HG03575 (cell line): ENCODE data around the gene ZNF341.
"Not testable (repeated sequence)": the region's sequence is repeated elsewhere in the genome, so short reads cannot be mapped to it uniquely, and the experiment has no call there.

Experiments used
- ATAC-seq: cut with Tn5 transposase; IDR thresholded peaks from one replicate; pipeline ENCODE4 v1.9.1; 2021; ENCODE audit not compliant: unreplicated experiment, insufficient number of reproducible peaks, low FRiP score; ENCODE audit errors: extremely low read depth

ZNF341 gene

GRCh38 chr20:33700696-33701441, 30.9 kb upstream of the ZNF341 start:
- not testable (repeated sequence) for ATAC-seq

GRCh38 chr20:33701629-33702450, 30.0 kb upstream of the ZNF341 start:
- ATAC-seq: no peak

- ATAC-seq: no peak
Measured at GRCh38 chr20:33702861-33703260, 28.9 kb upstream of the ZNF341 start.

DNA sequence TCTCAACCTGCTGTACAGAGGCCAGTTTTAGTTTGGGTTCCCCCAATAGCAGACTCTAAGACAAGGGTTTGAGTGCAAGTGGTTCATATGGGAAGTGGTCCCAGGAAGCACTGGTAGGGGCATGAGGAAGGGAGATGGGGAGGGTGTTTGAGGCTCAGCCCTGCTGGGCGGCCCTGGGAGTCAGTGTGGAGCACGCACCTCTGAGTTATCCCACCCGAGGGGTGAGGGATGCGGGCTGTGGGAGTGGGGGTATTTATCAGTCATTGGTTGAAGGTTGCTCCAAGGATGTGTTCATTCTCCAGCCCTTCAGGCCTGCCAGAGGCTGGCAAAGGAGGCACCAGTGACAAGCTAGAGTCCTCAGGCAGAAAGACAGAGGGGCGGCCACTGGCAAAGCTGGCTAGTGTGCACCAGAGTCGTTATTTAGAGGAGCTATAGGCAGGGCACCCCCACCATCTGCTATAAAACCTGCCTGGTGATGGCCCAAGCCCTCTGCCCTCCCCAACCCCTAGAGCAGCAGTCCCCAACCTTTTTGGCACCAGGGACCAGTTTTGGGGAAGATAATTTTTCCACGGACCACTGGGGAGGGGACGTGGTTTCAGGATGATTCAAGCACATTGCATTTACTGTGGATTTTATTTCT, 28.2 kb upstream of the ZNF341 start:
- no peak for ATAC-seq

- no peak for ATAC-seq
Measured at GRCh38 chr20:33704197-33704924, 27.4 kb upstream of the ZNF341 start.

- ATAC-seq: no peak
Measured at GRCh38 chr20:33707668-33708067, 24.1 kb upstream of the ZNF341 start.

DNA sequence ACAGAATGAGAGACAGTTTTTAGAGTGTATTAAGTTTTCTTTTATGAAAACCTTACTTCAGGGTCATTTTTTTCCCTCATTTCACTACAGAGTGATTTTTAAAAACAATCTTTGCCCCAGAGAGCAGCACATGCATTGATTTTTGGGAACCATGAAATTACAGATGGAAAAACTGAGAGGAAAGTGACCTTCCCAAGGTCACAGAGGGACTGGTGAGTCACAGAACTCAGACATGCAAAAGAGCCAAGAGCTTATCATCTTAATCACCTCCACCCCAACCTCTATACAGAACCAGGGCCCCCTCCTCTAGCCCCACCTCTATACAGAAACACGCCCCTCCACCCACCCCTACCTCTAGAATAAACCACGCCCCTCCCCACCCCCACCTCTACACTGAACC, 22.4 kb upstream of the ZNF341 start:
- ATAC-seq: no peak

DNA sequence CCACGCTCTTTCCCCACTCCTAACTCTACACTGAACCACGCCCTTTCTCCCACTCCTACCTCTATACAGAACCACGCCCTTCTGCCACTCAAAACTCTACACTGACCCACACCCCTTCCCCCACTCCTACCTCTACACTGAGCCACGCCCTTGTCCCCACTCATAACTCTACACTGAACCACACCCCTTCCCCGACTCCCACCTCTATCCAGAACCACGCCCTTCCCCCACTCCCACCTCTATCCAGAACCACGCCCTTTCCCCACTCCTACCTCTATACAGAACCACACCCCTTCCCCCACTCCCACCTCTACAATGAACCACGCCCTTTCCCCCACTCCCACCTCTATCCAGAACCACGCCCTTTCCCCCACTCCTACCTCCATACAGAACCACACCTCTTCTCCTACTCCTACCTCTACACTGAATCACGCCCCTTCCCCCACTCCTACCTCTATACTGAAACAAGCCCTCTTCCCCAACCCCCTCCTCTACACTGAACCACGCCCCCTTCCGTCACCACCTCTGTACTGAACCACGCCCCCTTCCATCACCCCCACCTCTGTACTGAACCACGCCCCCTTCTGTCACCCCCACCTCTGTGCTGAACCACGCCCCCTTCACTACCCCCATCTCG, 21.8 kb upstream of the ZNF341 start:
- no peak for ATAC-seq

GRCh38 chr20:33710681-33711445, 20.9 kb upstream of the ZNF341 start:
- no peak for ATAC-seq

- ATAC-seq: no peak
Measured at GRCh38 chr20:33711446-33711738, 20.4 kb upstream of the ZNF341 start.

- ATAC-seq: no peak
Measured at GRCh38 chr20:33713865-33714367, 17.9 kb upstream of the ZNF341 start.

- ATAC-seq: no peak
Measured at GRCh38 chr20:33716498-33716897, 15.3 kb upstream of the ZNF341 start.

DNA sequence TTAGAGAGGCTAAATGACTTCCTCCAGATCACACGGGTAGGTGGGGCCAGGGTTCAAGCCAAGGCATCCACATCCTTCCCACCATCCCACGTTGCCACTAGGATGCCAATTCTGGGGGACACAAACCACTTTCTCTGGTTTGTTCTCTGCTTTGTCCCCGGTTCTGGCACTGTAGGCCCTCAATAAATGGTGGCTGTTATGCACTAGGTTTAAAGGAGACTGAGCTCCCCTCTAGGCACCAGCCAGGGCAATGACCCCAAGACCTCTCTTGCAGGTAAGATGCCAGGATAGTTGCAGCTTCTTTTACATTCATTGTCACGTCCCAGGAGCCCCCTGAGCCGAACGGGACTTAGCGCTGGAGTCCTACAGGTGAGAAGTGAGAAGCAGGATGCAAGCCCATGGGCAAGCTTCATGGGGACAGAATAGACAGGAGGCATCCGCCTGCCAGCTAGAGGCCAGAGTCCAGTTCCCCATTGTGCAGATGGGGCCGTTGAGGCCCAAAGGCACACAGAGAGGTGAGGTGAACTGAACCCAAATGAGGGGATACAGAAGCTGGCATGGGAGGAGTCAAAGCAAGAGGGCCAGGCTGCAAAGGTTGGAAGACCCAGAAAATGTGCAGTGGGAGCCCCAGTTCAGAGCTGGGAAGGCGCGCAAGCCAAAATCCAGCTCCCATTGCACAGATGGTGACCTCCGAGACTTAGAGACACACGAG, 12.4 kb upstream of the ZNF341 start:
- ATAC-seq: no peak

GRCh38 chr20:33719989-33720709, 11.6 kb upstream of the ZNF341 start, which contains the start of gene PXMP4:
Gene PXMP4 (minus strand): TSS chr20:33720310. CDS start chr20:33720207, 103 bp downstream.
- peak; percentile 91 for ATAC-seq

GRCh38 chr20:33721391-33722140, 10.2 kb upstream of the ZNF341 start:
- no peak for ATAC-seq

DNA sequence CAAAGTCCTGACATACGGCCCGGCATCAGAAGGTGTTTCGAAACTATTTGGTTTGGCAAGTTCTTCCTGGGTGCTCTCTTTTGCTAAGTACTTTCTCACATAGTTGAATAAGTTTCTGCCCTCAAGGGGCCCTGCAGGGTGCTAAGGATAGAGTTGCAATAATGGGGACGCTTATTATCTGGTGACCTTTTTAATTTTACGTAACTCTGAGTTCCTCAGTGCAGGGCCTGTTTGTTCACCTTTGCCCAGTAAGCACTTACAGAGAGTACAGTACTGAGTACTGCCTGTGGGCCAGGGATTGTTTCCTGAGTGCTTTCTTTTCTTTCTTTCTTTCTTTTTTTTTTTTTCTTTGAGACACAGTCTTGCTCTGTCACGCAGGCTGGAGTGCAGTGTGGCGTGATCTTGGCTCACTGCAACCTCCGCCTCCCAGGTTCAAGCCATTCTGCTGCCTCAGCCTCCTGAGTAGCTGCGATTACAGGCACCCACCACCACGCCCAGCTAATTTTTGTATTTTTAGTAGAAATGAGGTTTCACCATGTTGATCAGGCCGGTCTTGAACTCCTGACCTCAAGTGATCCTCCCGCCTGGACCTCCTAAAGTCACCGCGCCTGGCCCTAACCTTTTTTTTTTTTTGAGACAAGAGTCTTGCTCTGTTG, 7.2 kb upstream of the ZNF341 start:
- ATAC-seq: no peak
